HEK293 (cell line): ENCODE measurements around the gene TMEM138.

ENCODE experiments used
- CTCF ChIA-PET: fragments of 350-600 bp; formaldehyde crosslinking; extraction: SDS; loops from one replicate; lab custom pipeline; 2021; ENCODE audit warnings: antibody characterized with exemption; lab: Yijun Ruan, JAX
- POLR2A ChIA-PET: fragments of 300-600 bp; formaldehyde crosslinking; extraction: SDS; loops from one replicate; lab custom pipeline; 2020; ENCODE audit warnings: antibody characterized with exemption, inconsistent platforms; lab: Yijun Ruan, JAX
- H3K27ac ChIP-seq: fragments of 200-500 bp; sonication (Bioruptor generic); 2 replicates; pipeline ENCODE4 v1.5.1; 2014; ENCODE audit warnings: low read depth, low read length, control low read depth, inconsistent platforms; ENCODE audit errors: extremely low read depth
- H3K36me3 ChIP-seq, 2 experiments: fragments of 200-500 bp in 1 of 2; sonication (Bioruptor generic) in 1 of 2; 1 replicate in 1 of 2; 2 replicates in 1 of 2; pipeline ENCODE4 v1.5.1; 2014 to 2017; ENCODE audit warnings: inconsistent platforms in 2 of 2, low read length in 2 of 2; ENCODE audit not compliant: control insufficient read depth in 2 of 2, insufficient read depth in 1 of 2
- H3K4me1 ChIP-seq: fragments of 200-500 bp; sonication (Bioruptor generic); 2 replicates; pipeline ENCODE4 v1.5.1; 2014; ENCODE audit warnings: mild to moderate bottlenecking, low read length, inconsistent platforms; ENCODE audit not compliant: control insufficient read depth, insufficient read depth
- H3K4me3 ChIP-seq: 2 replicates; pipeline ENCODE4 v1.5.1; 2011; ENCODE audit warnings: low read depth, mild to moderate bottlenecking, control low read depth, low read length, moderate library complexity
- H3K9me3 ChIP-seq: fragments of 200-500 bp; sonication (Bioruptor generic); 2 replicates; pipeline ENCODE4 v1.5.1; 2014; ENCODE audit warnings: low read depth, low read length, inconsistent platforms; ENCODE audit not compliant: control insufficient read depth, insufficient read depth
- EGR2 ChIP-seq: fragments of 450-650 bp; formaldehyde crosslinking; IDR thresholded peaks from 2 replicates; pipeline ENCODE4 v1.5.1; 2016; ENCODE audit warnings: low read depth, missing biosample characterization, missing genetic modification characterization
- FEZF1 ChIP-seq: fragments of 450-650 bp; formaldehyde crosslinking; IDR thresholded peaks from 2 replicates; pipeline ENCODE4 v1.5.1; 2016; ENCODE audit warnings: missing biosample characterization, missing genetic modification characterization
- KLF8 ChIP-seq: fragments of 450-650 bp; formaldehyde crosslinking; IDR thresholded peaks from 2 replicates; pipeline ENCODE4 v1.5.1; 2016; ENCODE audit warnings: missing biosample characterization, missing genetic modification characterization
- OSR2 ChIP-seq: fragments of 450-650 bp; formaldehyde crosslinking; IDR thresholded peaks from 2 replicates; pipeline ENCODE4 v1.5.1; 2016; ENCODE audit warnings: missing biosample characterization, missing genetic modification characterization
- ZBTB1 ChIP-seq: fragments of 450-650 bp; formaldehyde crosslinking; IDR thresholded peaks from 2 replicates; pipeline ENCODE4 v1.5.1; 2016; ENCODE audit warnings: missing biosample characterization, missing genetic modification characterization
- ZNF114 ChIP-seq: fragments of 450-650 bp; formaldehyde crosslinking; IDR thresholded peaks from 2 replicates; pipeline ENCODE4 v1.5.0; 2017; ENCODE audit warnings: missing biosample characterization, missing genetic modification characterization
- ZNF121 ChIP-seq: fragments of 450-650 bp; formaldehyde crosslinking; IDR thresholded peaks from 2 replicates; pipeline ENCODE4 v1.5.1; 2016; ENCODE audit warnings: missing biosample characterization, missing genetic modification characterization
- ZNF16 ChIP-seq: fragments of 450-650 bp; formaldehyde crosslinking; IDR thresholded peaks from 2 replicates; pipeline ENCODE4 v1.5.1; 2016; ENCODE audit warnings: low read depth, missing biosample characterization, missing genetic modification characterization
- ZNF239 ChIP-seq: fragments of 450-650 bp; formaldehyde crosslinking; IDR thresholded peaks from 2 replicates; pipeline ENCODE4 v1.5.1; 2016; ENCODE audit warnings: missing biosample characterization, missing genetic modification characterization
- ZNF26 ChIP-seq: fragments of 450-650 bp; formaldehyde crosslinking; IDR thresholded peaks from 2 replicates; pipeline ENCODE4 v1.5.1; 2016; ENCODE audit warnings: missing biosample characterization, missing genetic modification characterization
- ZNF274 ChIP-seq, 2 experiments: fragments of 200-500 bp in 1 of 2; fragments of 450-650 bp in 1 of 2; sonication (Bioruptor generic) in 1 of 2; formaldehyde crosslinking in 1 of 2; IDR thresholded peaks; 2 replicates each; pipeline versions ENCODE4 v1.5.1 to v1.6.1; 2014 to 2016; ENCODE audit warnings: borderline replicate concordance in 1 of 2, inconsistent platforms in 1 of 2, low read length in 1 of 2, missing biosample characterization in 1 of 2, missing genetic modification characterization in 1 of 2
- ZNF37A ChIP-seq: fragments of 450-650 bp; IDR thresholded peaks from 2 replicates; pipeline ENCODE4 v1.5.1; 2018; ENCODE audit warnings: missing biosample characterization, missing genetic modification characterization
- ZNF501 ChIP-seq: fragments of 450-650 bp; formaldehyde crosslinking; IDR thresholded peaks from 2 replicates; pipeline ENCODE4 v1.5.1; 2016; ENCODE audit warnings: missing biosample characterization, missing genetic modification characterization
- ZNF560 ChIP-seq: fragments of 450-650 bp; formaldehyde crosslinking; IDR thresholded peaks from 2 replicates; pipeline ENCODE4 v1.5.1; 2017; ENCODE audit warnings: missing biosample characterization, missing genetic modification characterization, borderline replicate concordance
- ZNF664 ChIP-seq: fragments of 450-650 bp; formaldehyde crosslinking; IDR thresholded peaks from 2 replicates; pipeline ENCODE4 v1.5.1; 2016; ENCODE audit warnings: missing biosample characterization, missing genetic modification characterization
- ZNF704 ChIP-seq: fragments of 450-650 bp; formaldehyde crosslinking; IDR thresholded peaks from 2 replicates; pipeline ENCODE4 v1.5.1; 2016; ENCODE audit warnings: missing biosample characterization, missing genetic modification characterization
- ZNF76 ChIP-seq: fragments of 450-650 bp; formaldehyde crosslinking; IDR thresholded peaks from 2 replicates; pipeline ENCODE4; 2016; ENCODE audit warnings: low read depth, missing biosample characterization, missing genetic modification characterization, borderline replicate concordance
- ZNF777 ChIP-seq: fragments of 450-650 bp; formaldehyde crosslinking; IDR thresholded peaks from 2 replicates; pipeline ENCODE4 v1.5.1; 2017; ENCODE audit warnings: missing biosample characterization, missing genetic modification characterization, borderline replicate concordance
- ZNF837 ChIP-seq: fragments of 450-650 bp; formaldehyde crosslinking; IDR thresholded peaks from 2 replicates; pipeline ENCODE4 v1.5.1; 2016; ENCODE audit warnings: missing biosample characterization, missing genetic modification characterization
- TF ChIP-seq, protein P1 (sequence below): fragments of 450-650 bp; formaldehyde crosslinking; IDR thresholded peaks from 2 replicates; pipeline ENCODE4 v1.5.1; 2017; ENCODE audit warnings: missing biosample characterization, missing genetic modification characterization
- TF ChIP-seq, protein P2 (sequence below): IDR thresholded peaks from 2 replicates; pipeline ENCODE4 v1.6.1; 2011; ENCODE audit warnings: mild to moderate bottlenecking, low read depth, low read length, borderline replicate concordance

TMEM138 gene

GRCh38 chr11:61358566-61358965 is 3.6 kb upstream of the TMEM138 start:
- peaks cover 0 to 7% of the 10 kb centered on the region in 2 experiments; a peak in 2 of 3 replicates for H3K36me3 ChIP-seq
- TF ChIP-seq ZNF239 (tag by site-specific recombination): no peak
- no peak for TF ChIP-seq ZNF16 (tag by site-specific recombination)
- TF ChIP-seq ZNF664 (tag by site-specific recombination): no peak
- no peak for TF ChIP-seq ZNF37A (tag by site-specific recombination)
- no peak for TF ChIP-seq ZNF501 (tag by site-specific recombination)
- no peak for TF ChIP-seq KLF8 (tag by site-specific recombination)
- no peak for TF ChIP-seq ZNF26 (tag by site-specific recombination)
- TF ChIP-seq ZNF704 (tag by site-specific recombination): no peak
- TF ChIP-seq OSR2: no peak
- no peak for TF ChIP-seq EGR2 (tag by site-specific recombination)
- no peak for TF ChIP-seq ZNF837 (tag by site-specific recombination)
- no peak for TF ChIP-seq FEZF1 (tag by site-specific recombination)
- TF ChIP-seq ZNF114 (tag by site-specific recombination): no peak
- TF ChIP-seq ZNF274 (IDR thresholded peaks at IDR 0.05; ENCODE audit: low read length): no peak
- TF ChIP-seq ZNF274 (tag by site-specific recombination; IDR thresholded peaks at IDR 0.05; ENCODE audit: borderline replicate concordance): no peak
- H3K4me1 ChIP-seq: peaks cover 2% of the 10 kb centered on the region; the same call in 1 of the 2 replicates
- POLR2A ChIA-PET: interaction anchor here (4.6 kb wide), 1 partner anchor 10 kb away, joined by 37 read pairs; no protein-coding TSS in a partner anchor
- H3K9me3 ChIP-seq: no peaks in the 10 kb centered on the region
- CTCF ChIA-PET: interaction anchor here (0.8 to 9.6 kb wide), 3 partner anchors 22 to 34 kb away, joined by 4 to 69 read pairs (median 15); partner anchors contain the start of gene TMEM216
- no peak overlapping the region for H3K4me3 ChIP-seq
- H3K27ac ChIP-seq: no peak overlapping the region

GRCh38 chr11:61359516-61359915 is 2.7 kb upstream of the TMEM138 start:
- peaks cover 2% of the 10 kb centered on the region; the same call in 1 of the 2 replicates for H3K4me1 ChIP-seq
- no peak overlapping the region for H3K27ac ChIP-seq
- CTCF ChIA-PET: interaction anchor here (0.7 to 9.6 kb wide), 4 partner anchors 23 to 312 kb away, joined by 3 to 69 read pairs (median 22); no protein-coding TSS in a partner anchor
- POLR2A ChIA-PET: interaction anchor here (0.7 to 4.6 kb wide), 5 partner anchors 8 to 79 kb away, joined by 3 to 56 read pairs (median 37); partner anchors contain the start of genes DDB1 and TKFC
- H3K36me3 ChIP-seq: peaks cover under 1 to 12% of the 10 kb centered on the region in 2 experiments; a peak in 2 of 3 replicates
- TF ChIP-seq ZNF114 (tag by site-specific recombination): no peak
- no peak for TF ChIP-seq ZNF121 (tag by site-specific recombination)
- no peak for TF ChIP-seq ZNF560 (tag by site-specific recombination)
- TF ChIP-seq ZNF26 (tag by site-specific recombination): no peak
- TF ChIP-seq, protein P1, sequence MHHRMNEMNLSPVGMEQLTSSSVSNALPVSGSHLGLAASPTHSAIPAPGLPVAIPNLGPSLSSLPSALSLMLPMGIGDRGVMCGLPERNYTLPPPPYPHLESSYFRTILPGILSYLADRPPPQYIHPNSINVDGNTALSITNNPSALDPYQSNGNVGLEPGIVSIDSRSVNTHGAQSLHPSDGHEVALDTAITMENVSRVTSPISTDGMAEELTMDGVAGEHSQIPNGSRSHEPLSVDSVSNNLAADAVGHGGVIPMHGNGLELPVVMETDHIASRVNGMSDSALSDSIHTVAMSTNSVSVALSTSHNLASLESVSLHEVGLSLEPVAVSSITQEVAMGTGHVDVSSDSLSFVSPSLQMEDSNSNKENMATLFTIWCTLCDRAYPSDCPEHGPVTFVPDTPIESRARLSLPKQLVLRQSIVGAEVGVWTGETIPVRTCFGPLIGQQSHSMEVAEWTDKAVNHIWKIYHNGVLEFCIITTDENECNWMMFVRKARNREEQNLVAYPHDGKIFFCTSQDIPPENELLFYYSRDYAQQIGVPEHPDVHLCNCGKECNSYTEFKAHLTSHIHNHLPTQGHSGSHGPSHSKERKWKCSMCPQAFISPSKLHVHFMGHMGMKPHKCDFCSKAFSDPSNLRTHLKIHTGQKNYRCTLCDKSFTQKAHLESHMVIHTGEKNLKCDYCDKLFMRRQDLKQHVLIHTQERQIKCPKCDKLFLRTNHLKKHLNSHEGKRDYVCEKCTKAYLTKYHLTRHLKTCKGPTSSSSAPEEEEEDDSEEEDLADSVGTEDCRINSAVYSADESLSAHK (tag by site-specific recombination): no peak
- TF ChIP-seq ZBTB1 (tag by site-specific recombination): no peak
- TF ChIP-seq ZNF777 (tag by site-specific recombination): no peak
- TF ChIP-seq ZNF76 (tag by site-specific recombination): no peak
- TF ChIP-seq, protein P2, sequence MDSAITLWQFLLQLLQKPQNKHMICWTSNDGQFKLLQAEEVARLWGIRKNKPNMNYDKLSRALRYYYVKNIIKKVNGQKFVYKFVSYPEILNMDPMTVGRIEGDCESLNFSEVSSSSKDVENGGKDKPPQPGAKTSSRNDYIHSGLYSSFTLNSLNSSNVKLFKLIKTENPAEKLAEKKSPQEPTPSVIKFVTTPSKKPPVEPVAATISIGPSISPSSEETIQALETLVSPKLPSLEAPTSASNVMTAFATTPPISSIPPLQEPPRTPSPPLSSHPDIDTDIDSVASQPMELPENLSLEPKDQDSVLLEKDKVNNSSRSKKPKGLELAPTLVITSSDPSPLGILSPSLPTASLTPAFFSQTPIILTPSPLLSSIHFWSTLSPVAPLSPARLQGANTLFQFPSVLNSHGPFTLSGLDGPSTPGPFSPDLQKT: no peak
- no peaks in the 10 kb centered on the region for H3K9me3 ChIP-seq
- H3K4me3 ChIP-seq: no peak overlapping the region
